AG20443 (cell line): Measurements from ENCODE around the gene MORF4L1.
"Not testable (repeated sequence)": the region's sequence is repeated elsewhere in the genome, so short reads cannot be mapped to it uniquely, and the experiment has no call there.

Experiments
- DNase-seq: peaks from one replicate; pipeline ENCODE4 v3.0.0; 2012; ENCODE audit warnings: low spot score, mixed read lengths

MORF4L1 gene

GRCh38 chr15:78872155-78872971 is at the start of gene MORF4L1:
Gene MORF4L1 (plus strand): TSS chr15:78872890. CDS start chr15:78873018, 128 bp downstream.
- DNase-seq: peak; percentile 98

- DNase-seq: no peak
Observed at GRCh38 chr15:78828920-78829319, 43.8 kb upstream of the MORF4L1 start.

- DNase-seq: peak; percentile 46
Observed at GRCh38 chr15:78830514-78831228, 42.0 kb upstream of the MORF4L1 start.

- DNase-seq: no peak
Observed at GRCh38 chr15:78831229-78832207, 41.2 kb upstream of the MORF4L1 start.

- no peak for DNase-seq
Observed at GRCh38 chr15:78836333-78836732, 36.4 kb upstream of the MORF4L1 start.

- no peak for DNase-seq
Observed at GRCh38 chr15:78837131-78837530, 35.6 kb upstream of the MORF4L1 start.

GRCh38 chr15:78837543-78837942 is 35.1 kb upstream of the MORF4L1 start:
- DNase-seq: no peak

GRCh38 chr15:78838489-78838888 is 34.2 kb upstream of the MORF4L1 start:
- peak; percentile 67 for DNase-seq

- DNase-seq: not testable (repeated sequence)
Observed at GRCh38 chr15:78839151-78839550, 33.5 kb upstream of the MORF4L1 start.

GRCh38 chr15:78840661-78841375 is 31.9 kb upstream of the MORF4L1 start:
- DNase-seq: no peak

GRCh38 chr15:78841376-78841706 is 31.3 kb upstream of the MORF4L1 start:
- DNase-seq: no peak

GRCh38 chr15:78841891-78842290 is 30.8 kb upstream of the MORF4L1 start:
- DNase-seq: no peak

- DNase-seq: no peak
Observed at GRCh38 chr15:78842519-78842918, 30.2 kb upstream of the MORF4L1 start.

GRCh38 chr15:78846906-78847305 is 25.8 kb upstream of the MORF4L1 start:
- DNase-seq: not testable (repeated sequence)

- DNase-seq: not testable (repeated sequence)
Observed at GRCh38 chr15:78847387-78847906, 25.2 kb upstream of the MORF4L1 start.

- no peak for DNase-seq
Observed at GRCh38 chr15:78850352-78850751, 22.3 kb upstream of the MORF4L1 start.

GRCh38 chr15:78850941-78851755 is 21.5 kb upstream of the MORF4L1 start:
- DNase-seq: peak; percentile 5

- no peak for DNase-seq
Observed at GRCh38 chr15:78853500-78853899, 19.2 kb upstream of the MORF4L1 start.

- DNase-seq: no peak
Observed at GRCh38 chr15:78854833-78855372, 17.8 kb upstream of the MORF4L1 start.

GRCh38 chr15:78855746-78856145 is 16.9 kb upstream of the MORF4L1 start:
- no peak for DNase-seq
